Mucosa of descending colon (tissue), 3 donors: ENCODE measurements around the gene FBXO42. TPM values are rescaled to one million over a fixed set of nuclear protein-coding genes. Genes with fewer than 3 reads are reported as not detected.
"Not testable (repeated sequence)": the region's sequence is repeated elsewhere in the genome, so short reads cannot be mapped to it uniquely, and the experiment has no call there.

Experiments
- ATAC-seq: fragments of 200-7000 bp; cut with Tn5 transposase; one replicate; pipeline ENCODE4 v1.9.1; 2020; ENCODE audit warnings: mild to moderate bottlenecking, moderate library complexity
- DNase-seq, 3 donors: peaks; one replicate each; pipeline ENCODE4 v3.0.0-alpha.2; 2020
- H3K36me3 ChIP-seq: fragments of 200-600 bp; one replicate; pipeline ENCODE4 v1.8.0; 2021; ENCODE audit warnings: low read depth, mild to moderate bottlenecking
- H3K4me1 ChIP-seq: fragments of 200-600 bp; one replicate; pipeline ENCODE4 v1.8.0; 2021; ENCODE audit warnings: low read depth, mild to moderate bottlenecking
- H3K4me3 ChIP-seq: fragments of 200-600 bp; one replicate; pipeline ENCODE4 v1.8.0; 2021; ENCODE audit warnings: mild to moderate bottlenecking
- H3K9me3 ChIP-seq: fragments of 200-600 bp; one replicate; pipeline ENCODE4 v1.8.0; 2021; ENCODE audit warnings: mild to moderate bottlenecking
- intact Hi-C, 2 donors: fragments of 100-400 bp; cut with DNase I in 1 of 2; cut with micrococcal nuclease in 1 of 2; formaldehyde crosslinking; loops; one replicate each; pipeline versions ENCODE4 v1.11.0 to v1.11.1; 2022; cut with DNase I, micrococcal nuclease
- total RNA-seq, 3 donors: library from RNA; stranded (reverse); fragmentation: NEBNext Ultra II Directional in 2 of 3; extraction: Animal tissue kit (Norgen Biotek cat#: 25700) in 2 of 3; gene quantifications; one replicate each; pipeline versions ENCODE4 v1.2.1 to v1.2.4, GENCODE V29; 2021 to 2023
- TF ChIP-seq, protein P1 (sequence below): fragments of 200-600 bp; IDR thresholded peaks from one replicate; pipeline ENCODE4 v1.8.0; 2022; ENCODE audit warnings: antibody characterized with exemption, mild to moderate bottlenecking
- donor health status: DM: no; HTN: no; CAD: no; lungs with moderate emphysema.
- donor health status: DM: no; HTN: no; CAD: no.
- donor health status: DM: no; HTN: yes; CAD: no.

The FBXO42 gene
- total RNA-seq, 3 donors from 2014 or later, result 12.9 to 20.6 (median 16.3) TPM

DNA sequence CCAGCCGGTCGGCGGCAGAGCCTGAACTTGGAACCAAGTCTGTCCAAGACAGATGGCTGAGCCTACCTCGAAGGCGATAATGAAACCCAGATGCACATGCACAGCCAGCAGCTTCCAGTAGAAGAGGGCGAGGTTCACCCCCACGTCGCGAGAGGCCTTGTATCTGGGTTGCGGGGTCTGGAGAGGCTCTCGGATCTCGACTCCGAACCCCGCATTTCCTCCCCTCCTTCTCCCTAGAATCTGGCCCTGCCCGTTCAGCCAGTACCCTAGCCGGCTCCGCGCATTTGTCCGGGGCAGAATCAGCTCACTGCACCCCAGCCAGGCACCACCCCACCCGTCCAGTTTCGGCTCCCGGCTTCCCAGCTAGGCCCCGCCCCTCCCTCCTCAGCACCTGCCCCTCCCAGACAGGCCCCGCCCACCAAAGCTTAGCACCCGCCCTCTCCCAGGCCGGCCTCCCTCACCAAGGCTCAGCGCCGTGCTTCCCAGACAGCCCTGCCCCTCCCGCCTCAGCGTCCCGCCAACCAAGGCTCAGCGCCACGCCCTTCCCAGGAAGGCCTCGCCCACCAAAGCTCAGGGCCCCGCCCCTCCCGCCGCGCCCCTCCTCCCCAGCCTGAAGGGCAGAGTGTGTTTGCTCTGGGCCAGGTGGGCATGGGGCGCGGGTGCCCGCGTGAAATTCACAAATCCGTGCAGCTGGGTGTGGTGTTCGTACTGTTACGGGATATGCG is 135.1 kb downstream of the FBXO42 start:
- ATAC-seq (peak; percentile 90), DNase-seq (peak; percentile 99 to 100 (median 99))
- H3K4me1 ChIP-seq, result peaks cover 13% of the 10 kb centered on the region
- no peaks in the 10 kb centered on the region for H3K36me3 ChIP-seq
- H3K4me3 ChIP-seq, result peak overlapping the region; percentile 22
- no peaks in the 10 kb centered on the region for H3K9me3 ChIP-seq
- intact Hi-C loops, result no loop called here
- TF ChIP-seq, protein P1, sequence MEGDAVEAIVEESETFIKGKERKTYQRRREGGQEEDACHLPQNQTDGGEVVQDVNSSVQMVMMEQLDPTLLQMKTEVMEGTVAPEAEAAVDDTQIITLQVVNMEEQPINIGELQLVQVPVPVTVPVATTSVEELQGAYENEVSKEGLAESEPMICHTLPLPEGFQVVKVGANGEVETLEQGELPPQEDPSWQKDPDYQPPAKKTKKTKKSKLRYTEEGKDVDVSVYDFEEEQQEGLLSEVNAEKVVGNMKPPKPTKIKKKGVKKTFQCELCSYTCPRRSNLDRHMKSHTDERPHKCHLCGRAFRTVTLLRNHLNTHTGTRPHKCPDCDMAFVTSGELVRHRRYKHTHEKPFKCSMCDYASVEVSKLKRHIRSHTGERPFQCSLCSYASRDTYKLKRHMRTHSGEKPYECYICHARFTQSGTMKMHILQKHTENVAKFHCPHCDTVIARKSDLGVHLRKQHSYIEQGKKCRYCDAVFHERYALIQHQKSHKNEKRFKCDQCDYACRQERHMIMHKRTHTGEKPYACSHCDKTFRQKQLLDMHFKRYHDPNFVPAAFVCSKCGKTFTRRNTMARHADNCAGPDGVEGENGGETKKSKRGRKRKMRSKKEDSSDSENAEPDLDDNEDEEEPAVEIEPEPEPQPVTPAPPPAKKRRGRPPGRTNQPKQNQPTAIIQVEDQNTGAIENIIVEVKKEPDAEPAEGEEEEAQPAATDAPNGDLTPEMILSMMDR, result no peak

DNA sequence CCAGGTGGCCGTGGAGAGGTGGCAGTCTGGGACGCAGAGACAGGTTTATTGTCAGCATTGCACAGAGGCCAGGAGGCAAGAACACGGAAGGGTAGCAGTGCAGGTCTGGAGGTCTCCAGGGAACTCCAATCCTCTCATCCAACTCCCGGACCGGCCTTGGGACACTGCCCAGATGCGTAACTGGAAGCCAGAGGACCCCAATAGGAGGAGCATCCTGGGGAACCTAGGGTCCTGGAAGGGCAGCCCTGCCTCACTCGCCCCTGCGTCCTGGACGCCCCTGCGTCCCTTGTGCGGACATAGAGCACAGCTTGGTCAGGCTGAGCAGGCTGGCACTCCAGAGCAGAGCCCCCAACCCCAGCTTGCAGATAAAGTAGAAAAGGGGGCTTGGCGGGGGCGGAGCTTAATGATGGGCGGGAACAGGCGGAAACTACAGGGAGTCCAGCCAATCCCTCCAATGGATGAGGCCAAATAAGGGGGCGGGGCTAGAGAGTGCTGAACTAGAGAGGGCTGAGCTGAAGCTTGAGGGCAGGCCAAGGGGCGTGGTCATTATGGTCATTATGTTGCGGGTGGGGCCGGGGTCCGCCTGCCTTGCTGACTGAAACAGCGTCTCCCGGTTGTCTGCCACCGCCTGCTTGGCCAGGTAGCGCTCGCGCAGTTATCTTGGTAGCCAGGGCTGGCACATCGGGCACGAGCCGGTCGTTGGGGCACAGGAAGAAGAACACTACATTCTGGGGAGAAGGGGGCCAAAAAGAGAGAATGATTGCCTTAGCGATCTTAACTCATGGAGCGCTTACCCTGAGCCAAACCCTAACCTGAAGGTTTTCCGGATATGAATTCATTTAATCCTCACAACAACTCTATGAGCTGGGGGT is 136.2 kb downstream of the FBXO42 start:
- Histone ChIP-seq H3K9me3 (no peaks in the 10 kb centered on the region), H3K36me3 (no peaks in the 10 kb centered on the region), H3K4me3 (no peak overlapping the region), H3K4me1 (peaks cover 13% of the 10 kb centered on the region)
- TF ChIP-seq, protein P1, result no peak
- intact Hi-C loops, result no loop called here
- peak; percentile 74 for ATAC-seq
- DNase-seq, result peak; percentile 91 to 96 (median 95)

DNA sequence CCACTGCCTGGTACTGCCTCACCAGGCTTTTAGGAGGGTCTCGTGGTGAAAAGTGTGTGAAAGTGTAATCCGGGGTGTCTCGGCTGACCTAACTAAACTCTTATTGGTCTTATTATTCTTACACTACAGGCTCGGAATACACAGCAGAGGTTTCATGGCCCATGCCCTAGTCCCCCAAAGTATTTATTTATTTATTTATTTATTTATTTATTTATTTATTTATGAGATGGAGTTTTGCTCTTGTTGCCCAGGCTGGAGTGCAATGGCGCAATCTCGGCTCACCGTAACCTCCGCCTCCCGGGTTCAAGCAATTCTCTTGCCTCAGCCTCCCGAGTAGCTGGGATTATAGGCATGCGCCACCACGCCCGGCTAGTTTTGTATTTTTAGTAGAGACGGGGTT is 137.0 kb downstream of the FBXO42 start:
- H3K36me3 ChIP-seq, ATAC-seq, H3K9me3 ChIP-seq, H3K4me3 ChIP-seq, intact Hi-C loops: not testable (repeated sequence)
- H3K4me1 ChIP-seq, result peaks cover 13% of the 10 kb centered on the region
- peak in 1 of 3 donors; percentile 24 for DNase-seq

DNA sequence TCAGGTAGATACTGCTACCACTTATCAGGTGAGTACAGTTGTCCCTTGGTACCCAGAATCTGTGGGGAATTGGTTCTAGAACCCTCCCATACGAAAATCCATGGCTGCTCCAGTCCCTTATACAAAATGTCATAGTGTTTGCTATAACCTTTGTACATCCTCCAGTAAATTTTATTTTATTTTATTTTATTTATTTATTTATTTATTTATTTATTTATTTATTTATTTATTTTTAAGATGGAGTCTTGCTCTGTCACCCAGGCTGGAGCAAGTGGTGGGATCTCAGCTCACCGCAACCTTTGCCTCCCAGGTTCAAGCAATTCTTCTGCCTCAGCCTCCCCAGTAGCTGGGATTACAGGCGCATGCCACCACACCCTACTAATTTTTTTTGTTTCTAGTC is 138.7 kb downstream of the FBXO42 start:
- intact Hi-C loops, H3K9me3 ChIP-seq, H3K36me3 ChIP-seq, ATAC-seq, H3K4me3 ChIP-seq: not testable (repeated sequence)
- peaks cover 10% of the 10 kb centered on the region for H3K4me1 ChIP-seq
- peak in 1 of 3 donors; percentile 11 for DNase-seq

DNA sequence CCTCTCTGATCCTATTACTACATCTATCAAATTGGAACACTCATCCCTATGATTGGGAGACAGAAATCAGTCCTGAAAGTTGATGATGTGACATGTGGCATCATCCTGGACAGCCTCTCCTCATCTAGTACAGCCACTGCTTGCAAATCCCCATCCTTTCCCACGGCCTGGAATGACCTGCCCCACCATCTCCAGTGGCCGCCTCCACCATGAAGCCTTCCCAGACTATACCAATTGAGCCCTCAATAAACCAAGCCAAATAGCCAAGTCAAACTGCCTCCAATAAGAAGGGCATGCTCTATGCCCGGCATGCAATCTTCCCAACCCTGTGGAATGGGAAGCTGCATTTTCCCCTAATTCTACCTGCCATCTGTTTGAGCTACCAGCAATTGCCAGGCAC is 139.3 kb downstream of the FBXO42 start:
- TF ChIP-seq, protein P1, result no peak
- ATAC-seq, result no peak

DNA sequence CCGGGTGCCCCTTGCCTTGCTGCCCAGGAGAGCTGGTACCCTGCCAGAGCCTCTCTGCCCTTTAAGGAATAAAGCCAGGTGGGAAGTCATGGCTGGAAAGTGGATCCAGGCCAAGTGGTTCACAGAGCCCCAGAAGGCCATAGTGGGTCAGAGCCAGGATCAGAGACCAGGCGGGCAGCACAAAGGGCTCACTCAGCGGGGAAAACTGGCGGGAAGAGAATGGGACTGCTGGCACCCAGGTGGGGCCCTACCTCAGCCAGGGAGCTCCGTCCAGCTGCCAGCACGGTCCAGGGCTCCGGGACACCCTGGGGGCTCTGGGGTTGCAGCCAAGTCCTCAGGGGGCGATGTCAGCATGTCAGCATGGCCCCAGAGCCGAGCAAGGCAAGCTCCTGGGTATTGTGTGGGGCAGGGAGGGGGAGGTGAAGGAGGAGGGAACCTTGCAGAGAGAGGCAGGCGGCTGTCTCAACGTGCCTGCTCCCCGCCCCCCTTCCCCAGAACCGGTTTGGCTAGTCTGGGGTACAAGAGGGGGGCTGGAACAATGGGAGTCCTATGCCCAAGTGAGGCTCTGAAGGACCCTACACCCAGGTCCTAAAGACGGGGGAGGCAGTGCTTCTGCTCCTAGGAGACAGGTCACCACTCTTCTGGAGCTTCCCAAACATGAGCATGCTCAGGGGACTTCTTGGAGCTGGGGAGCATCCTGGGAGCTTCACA is 139.9 kb downstream of the FBXO42 start, which contains the start of gene ARHGEF19:
TSS of gene ARHGEF19 (minus strand) at position 402 of the 711 bp plus-strand sequence. CDS start 3,598 bp downstream, outside the sequence.
- Histone ChIP-seq H3K9me3 (no peaks in the 10 kb centered on the region), H3K4me1 (peaks cover 3% of the 10 kb centered on the region), H3K4me3 (no peak within 1 kb of the TSS), H3K36me3 (no peaks in the 10 kb centered on the region)
- TF ChIP-seq, protein P1, result no peak
- ATAC-seq (no peak), DNase-seq (peak; percentile 49 to 67 (median 65))
- intact Hi-C loops, result no loop called here

More for the DNA sequence above, 139.3 kb downstream of the FBXO42 start:
- peaks cover 7% of the 10 kb centered on the region for H3K4me1 ChIP-seq
- intact Hi-C loops, result no loop called here
- no peak overlapping the region for H3K4me3 ChIP-seq
- no peaks in the 10 kb centered on the region for H3K36me3 ChIP-seq
- DNase-seq, result peak in 1 of 3 donors; percentile 16
- no peaks in the 10 kb centered on the region for H3K9me3 ChIP-seq
